ENCODE measurements around the gene ZNF76. TPM values are rescaled to one million over a fixed set of nuclear protein-coding genes. Genes with fewer than 3 reads are reported as not detected.

ZNF76 gene
- 14.3 TPM for total RNA-seq

DNA sequence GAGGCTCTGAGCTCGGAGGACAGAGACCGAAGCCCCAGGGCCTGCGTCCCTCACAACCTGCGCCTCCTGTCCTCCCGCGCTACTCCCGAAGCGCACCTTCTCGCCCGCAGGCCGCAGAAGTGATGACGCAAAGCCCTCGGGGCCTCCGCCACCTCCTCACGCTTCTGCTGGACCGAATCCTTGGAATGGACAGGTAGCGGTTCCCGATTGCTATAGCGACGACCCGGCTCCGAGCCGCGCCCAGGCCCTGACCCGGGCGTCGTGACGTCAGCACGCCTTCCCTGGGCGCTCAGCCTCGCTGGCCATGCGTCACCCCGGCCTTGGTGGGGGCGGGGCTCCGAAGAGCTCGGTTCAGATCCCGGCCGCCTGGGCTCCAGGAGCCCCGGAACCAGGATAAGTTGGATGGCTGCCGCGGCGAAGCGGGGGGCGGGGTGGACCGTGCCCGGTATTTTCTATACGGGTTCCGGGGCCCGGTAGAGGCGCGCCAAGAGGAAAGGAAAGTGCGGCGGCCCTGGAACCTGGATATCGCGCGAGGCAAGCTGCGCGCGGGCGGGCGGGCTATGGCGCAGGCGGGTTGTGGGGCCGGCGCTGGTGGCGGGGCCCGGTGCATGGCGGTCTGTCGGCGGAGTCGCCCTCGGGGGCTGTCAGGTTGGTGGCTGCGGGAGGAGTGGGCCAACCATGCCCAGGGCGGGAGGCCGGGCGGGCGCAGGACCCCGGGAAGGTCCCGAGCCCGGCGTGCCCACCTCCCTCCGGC, at the start of gene ZNF76:
Gene ZNF76 (plus strand): TSS at position 542 of the 754 bp plus-strand sequence. CDS start 21,417 bp downstream, outside the sequence.
- peak; percentile 96 for ATAC-seq

DNA sequence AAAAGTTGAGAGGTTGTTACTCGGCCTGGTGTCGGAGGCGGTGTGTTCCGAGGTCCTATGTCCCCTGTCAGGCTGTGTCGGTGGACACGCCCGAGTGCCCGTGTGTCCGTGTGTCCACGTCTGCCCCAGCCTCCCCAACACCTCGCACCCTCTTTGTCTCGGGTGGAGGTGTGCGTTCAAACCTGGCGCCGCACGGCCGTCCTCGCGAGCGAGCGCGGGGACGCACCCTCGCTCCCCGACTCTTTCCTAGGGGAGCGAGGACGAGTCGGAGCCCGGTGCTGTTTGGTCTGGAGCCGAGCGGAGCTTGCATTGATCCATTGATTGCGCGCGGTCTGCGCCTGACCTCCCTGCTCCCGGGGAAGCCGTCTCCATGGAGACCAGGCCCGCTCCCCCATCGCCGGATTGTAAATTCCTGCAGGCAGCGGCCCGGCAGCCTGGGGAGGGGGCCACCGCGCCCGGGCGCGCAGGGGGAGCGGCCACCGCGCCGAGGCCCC, 46.2 kb upstream of the ZNF76 start:
- ATAC-seq = no peak

DNA sequence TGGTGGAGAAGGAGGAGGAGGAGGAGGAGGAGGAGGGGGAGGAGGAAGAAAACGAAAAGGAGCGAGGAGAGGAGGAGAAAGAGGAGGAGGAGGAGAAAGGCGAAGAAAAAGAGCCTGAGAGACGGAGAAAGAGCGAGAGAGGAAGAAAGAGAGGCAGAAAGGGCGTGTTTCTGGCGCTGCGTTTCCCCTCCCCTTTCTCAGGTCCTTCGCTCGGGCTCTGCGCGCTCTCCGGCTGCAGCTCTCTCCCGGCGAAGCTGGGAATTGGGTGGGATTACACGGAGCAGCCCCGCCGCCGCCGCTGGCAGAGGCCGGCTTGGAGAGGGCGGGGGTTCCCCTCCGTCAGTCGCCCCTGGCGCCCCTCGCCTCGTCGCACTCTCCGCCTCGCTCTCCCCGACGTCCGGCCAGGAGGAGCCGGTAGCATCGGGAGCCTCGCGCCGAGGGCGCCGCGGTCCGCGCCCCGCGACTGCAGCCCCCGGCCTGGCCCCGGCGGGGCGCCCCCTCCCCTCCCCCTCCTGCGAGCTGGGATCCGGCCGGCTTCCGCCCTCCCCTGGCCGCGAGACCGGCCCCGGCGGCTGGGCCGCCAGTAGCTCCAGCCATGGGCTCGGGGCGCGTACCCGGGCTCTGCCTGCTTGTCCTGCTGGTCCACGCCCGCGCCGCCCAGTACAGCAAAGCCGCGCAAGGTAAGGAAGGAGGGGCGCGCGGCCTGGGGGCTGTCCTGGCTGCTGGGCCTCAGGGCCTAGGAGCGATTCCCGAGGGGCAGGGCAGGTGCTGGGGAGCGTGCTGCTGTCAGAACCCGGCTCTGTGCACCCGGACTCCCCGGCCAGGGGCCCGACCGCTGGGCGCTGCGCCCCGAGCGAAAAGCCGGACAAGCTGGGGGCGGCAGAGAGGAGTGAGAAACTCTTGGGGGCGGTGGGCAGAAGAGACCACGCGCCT, 45.4 kb upstream of the ZNF76 start, which contains the start of gene SCUBE3:
Gene SCUBE3 (plus strand): TSS at position 133 of the 933 bp plus-strand sequence. CDS start 463 bp downstream, at position 596.
- peak; percentile 48 for ATAC-seq

DNA sequence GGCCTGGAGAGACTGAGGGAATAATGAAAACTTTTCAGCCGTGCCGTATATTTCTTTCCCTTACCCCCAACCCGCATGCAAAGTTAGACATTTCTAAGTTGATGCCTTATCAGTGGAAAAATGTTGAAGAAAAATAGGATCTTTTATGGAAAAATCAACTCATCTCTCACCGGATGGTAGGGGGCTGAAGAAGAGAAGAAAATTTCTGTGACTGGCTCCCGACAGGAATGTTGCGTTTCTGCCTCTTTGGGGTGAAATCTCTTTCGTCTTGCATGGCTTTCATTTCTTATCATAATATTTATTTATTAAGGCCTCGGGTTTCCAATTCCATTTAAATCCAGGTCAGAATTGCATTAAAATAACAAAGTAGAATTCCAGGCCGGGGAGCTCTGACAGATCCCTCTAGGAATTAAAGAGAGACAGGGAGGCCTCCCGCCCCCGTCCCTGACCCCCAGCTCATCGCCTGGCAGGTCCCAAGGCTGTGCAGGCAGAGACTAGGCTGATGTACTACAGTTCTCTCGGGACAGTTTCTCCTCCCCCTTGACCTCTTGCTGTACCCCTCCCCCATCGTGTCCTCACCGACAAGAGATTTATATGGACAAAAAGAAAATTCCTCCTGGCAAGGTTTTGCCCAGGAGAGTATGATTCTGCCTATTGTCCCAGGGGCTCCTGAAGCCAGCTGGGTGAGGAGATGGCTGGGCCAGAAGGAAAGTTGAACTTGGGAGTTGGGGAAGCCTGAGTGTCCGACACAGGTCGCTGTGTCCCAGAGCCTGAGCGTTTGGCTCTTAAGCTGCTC, 44.5 kb upstream of the ZNF76 start:
- no peak for ATAC-seq

DNA sequence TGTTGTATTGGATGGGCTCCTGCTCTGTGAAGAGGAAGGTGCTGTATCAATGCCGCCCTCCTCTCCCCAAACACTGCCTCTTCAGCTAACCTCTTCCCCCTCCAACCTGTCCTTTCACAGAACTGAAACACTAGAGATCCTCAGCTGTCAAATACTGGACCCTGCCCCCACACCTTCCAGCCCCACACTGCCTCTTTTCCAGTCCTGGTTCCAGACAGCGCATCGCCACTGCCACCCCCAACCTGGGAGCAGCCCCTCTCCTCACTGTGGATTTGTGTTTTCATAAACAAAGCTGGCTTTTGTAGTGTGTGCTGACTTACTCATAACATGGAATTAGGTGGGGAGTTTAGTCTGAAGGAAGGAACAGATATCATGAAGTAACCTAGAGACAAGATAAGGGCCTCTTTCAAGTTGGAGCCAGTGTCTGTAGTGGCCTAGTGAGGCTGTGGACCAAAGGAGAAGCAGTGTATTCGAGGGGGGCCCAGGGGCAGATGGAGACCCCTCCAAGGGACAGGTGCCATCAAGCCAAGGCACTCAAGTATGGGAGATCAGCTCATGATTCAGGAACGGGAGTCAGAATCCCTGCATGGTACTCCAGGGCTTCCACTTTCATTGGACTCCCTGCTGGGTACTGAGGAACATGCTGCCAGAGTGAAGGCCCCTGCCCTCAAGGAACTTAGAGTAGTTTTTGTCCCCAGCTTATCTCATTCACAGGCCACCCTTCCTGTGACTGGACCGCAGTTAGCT, 43.7 kb upstream of the ZNF76 start:
- no peak for ATAC-seq

DNA sequence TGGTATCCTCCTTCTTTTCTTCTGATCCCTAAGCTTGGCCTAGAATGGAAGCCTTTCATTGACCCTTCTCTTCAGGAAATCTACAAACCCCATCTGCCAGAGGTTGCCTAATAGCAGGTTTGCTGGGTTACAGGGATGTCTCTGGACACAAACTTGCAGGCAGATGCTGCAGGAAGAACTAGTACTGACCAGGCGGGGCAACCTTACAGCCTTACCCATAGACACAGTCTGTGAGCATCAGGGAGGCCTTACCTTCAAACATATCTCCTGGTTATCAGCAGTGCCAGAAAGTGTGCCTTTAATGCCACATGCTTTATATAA, 43.2 kb upstream of the ZNF76 start:
- ATAC-seq = no peak

DNA sequence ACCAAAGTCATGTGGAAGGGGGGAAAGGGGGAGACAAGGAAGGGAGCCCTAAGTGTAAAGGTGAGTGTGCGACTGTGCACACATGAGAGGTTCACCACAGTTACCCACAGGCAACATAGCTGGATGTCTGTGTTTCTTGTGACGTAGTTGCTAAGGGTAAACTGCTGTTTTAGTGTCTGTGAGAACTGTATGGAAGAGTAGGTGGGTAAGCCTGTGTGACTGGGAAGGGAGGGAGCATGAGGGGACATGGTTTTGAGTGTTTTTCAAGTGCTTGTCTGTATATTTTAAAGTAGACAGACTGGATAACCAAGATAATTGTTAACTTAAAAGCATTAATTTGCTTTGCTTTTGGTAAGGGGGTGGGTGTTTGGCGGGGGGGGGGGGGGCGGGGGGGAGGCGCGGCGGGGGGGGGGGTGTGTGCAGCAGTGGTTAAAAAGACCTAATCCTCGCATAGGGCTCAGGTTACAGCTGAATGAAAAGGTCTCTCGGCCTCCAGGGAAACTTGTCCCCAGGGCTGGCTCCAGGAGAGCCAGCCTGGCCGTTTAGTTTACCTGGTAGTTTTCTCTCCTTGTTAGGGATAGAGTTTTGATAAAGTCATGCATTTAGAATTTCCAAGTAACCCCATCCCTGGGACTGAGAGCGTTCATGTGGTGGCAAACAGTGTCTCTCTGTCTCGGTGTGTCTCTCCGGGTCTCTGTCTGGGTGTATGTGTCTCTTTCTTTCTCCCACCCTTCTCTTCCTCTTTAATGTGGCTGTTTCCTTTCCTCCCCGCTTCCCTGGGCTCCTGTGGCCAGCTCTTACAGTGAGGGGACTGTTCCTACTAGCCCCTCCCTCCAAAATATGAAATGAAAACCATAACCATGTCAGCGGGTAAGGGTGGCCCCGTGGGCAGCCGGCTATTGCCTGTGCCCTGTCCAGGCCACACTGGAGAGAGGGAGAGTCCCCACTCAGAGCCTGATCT, 42.4 kb upstream of the ZNF76 start:
- no peak for ATAC-seq

GRCh38 chr6:35218021-35218420, 41.5 kb upstream of the ZNF76 start:
- ATAC-seq = no peak

GRCh38 chr6:35218456-35218855, 41.1 kb upstream of the ZNF76 start:
- ATAC-seq = no peak

- ATAC-seq = no peak
These were observed 39.7 kb upstream of the ZNF76 start for GRCh38 chr6:35219683-35220326.

DNA sequence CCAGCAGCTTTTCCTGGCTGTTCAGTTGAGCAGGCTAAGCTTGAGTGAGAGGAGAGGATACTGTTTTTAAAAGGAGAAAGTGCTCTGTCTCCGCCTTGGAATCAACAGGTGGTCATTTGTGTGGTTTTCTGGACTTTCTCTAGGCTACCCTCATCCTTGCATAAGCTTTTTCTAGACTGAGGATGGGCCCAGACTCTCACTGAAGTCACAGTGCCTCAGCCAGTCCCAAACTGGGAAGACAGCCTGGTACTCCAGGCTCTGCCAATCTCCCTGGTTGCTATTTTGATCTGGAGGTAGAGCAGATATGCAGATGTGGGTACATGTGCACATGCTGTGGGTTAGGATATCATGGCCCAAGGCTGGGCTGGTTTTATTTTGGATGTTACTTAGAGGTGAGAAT, 38.8 kb upstream of the ZNF76 start:
- no peak for ATAC-seq

- ATAC-seq = no peak
These were observed 36.1 kb upstream of the ZNF76 start for GRCh38 chr6:35223396-35223795.

GRCh38 chr6:35224720-35225119, 34.8 kb upstream of the ZNF76 start:
- ATAC-seq = no peak

- no peak for ATAC-seq
These were observed 31.1 kb upstream of the ZNF76 start for GRCh38 chr6:35228481-35228880.

DNA sequence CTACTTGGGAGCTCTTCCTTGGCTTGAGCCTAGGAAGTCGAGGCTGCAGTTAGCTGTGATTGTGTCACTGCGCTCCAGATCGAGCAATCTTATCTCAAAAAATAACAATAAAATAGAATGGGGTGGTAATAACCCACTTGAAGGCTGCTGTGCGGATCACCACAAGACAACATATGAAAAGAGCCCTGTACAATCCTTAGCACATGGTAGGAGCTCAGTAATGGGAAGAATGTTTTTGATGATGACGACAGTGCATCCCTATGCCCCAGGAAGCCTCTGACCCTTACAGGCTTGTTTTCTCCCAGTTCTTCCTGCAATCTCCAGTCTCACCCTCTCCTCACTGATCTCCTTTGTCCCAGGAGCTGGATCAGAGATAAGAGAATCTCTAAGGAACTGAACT, 30.2 kb upstream of the ZNF76 start:
- no peak for ATAC-seq

DNA sequence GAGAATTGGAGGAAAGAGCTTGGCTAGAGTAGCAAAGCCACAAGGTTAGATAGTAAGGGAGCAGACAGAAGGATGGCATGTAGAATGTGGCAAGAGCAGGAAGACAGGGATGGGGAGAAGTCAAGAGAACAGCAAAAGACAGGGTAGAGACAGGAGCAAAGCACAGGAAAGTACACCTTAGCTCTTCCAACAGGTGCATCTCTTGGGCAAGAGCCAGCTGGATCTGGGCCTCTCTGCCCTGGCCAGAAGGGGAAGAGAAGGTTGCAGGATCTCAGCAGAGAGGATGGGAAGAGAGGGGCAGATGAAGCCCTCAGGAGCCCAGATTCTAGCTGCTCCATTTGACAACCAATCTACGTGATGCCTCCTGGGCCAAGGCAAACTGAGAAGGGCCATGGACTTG, 29.0 kb upstream of the ZNF76 start:
- no peak for ATAC-seq

DNA sequence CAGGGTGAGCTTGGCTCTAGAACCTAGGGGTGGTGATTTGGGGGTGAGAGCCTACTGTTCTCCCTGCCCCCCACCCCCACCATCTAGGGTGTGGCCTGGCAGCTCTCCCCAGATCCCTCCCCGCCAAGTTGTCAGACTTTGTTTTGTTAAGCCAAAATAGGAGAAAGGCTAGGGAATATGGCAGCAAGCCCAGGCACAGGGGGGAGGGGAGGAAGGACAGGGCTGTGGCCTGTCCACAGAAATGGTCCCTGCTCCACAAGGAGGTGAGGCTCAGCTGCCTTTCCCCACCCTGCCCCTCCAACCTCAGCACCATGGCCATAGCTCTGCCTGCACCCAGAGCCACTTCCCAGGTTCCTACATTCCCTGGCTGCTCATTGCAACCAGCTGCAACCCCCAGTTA, 28.6 kb upstream of the ZNF76 start:
- no peak for ATAC-seq

DNA sequence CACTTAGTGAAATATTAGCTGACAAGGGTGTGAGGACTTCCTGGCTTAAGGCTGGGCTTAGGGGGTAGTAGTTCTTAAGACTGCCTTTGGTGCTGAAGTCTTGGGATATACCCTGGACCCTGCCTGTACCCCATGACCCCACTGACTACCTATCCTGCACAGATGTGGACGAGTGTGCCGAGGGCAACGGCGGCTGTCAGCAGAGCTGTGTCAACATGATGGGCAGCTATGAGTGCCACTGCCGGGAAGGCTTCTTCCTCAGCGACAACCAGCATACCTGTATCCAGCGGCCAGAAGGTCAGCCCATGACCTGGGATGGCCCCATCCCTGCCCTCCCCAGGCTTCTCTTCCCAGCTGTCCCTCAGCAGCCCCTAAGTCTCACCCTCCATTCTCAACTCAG, 28.0 kb upstream of the ZNF76 start:
- no peak for ATAC-seq

GRCh38 chr6:35234901-35235300, 24.6 kb upstream of the ZNF76 start:
- ATAC-seq = no peak

GRCh38 chr6:35236223-35236622, 23.3 kb upstream of the ZNF76 start:
- ATAC-seq = no peak

Data from esophagus mucosa (tissue), 1 donor.